HT1080 (cell line): ENCODE results near the gene CFAP90. TPM values are rescaled to one million over a fixed set of nuclear protein-coding genes. Genes with fewer than 3 reads are reported as not detected.

ENCODE experiments used
- DNase-seq: peaks from one replicate; pipeline ENCODE4 v3.0.0-alpha.2; 2015; ENCODE audit warnings: low read depth
- polyA plus RNA-seq, 2 experiments: library from polyadenylated mRNA; depleted of rRNA; stranded (reverse); fragments of >200 nt; gene quantifications; 2 replicates each; pipeline ENCODE4 v1.2.3, GENCODE V29; 2015
- total RNA-seq: library from RNA; depleted of rRNA; stranded (reverse); fragments of >200 nt; shearing (Covaris generic); gene quantifications from 2 replicates; pipeline ENCODE4 v1.2.3, GENCODE V29; 2014; rRNA removed

The CFAP90 gene
- not detected in 2 replicates for total RNA-seq
- polyA plus RNA-seq (2015; cell fraction: cytosol; rRNA removed): not detected in 2 replicates
- polyA plus RNA-seq (2015; cell fraction: nucleus; rRNA removed): not detected in 2 replicates

GRCh38 chr5:7850395-7851239 is at the start of gene CFAP90:
Gene CFAP90 (minus strand): TSS chr5:7851133. CDS start chr5:7851021, 112 bp downstream.
- no peak for DNase-seq

GRCh38 chr5:7897014-7897600 is 46.2 kb upstream of the CFAP90 start:
- peak; percentile 81 for DNase-seq

GRCh38 chr5:7894860-7895259 is 43.9 kb upstream of the CFAP90 start:
- DNase-seq: no peak

- DNase-seq: no peak
Measured at GRCh38 chr5:7894439-7894838, 43.5 kb upstream of the CFAP90 start.

- DNase-seq: no peak
Measured at GRCh38 chr5:7888901-7889300, 38.0 kb upstream of the CFAP90 start.

- peak; percentile 30 for DNase-seq
Measured at GRCh38 chr5:7886849-7887475, 36.0 kb upstream of the CFAP90 start.

GRCh38 chr5:7884491-7885267 is 33.7 kb upstream of the CFAP90 start:
- no peak for DNase-seq

- no peak for DNase-seq
Measured at GRCh38 chr5:7882926-7883325, 32.0 kb upstream of the CFAP90 start.

- DNase-seq: no peak
Measured at GRCh38 chr5:7881816-7882215, 30.9 kb upstream of the CFAP90 start.

- no peak for DNase-seq
Measured at GRCh38 chr5:7881091-7881490, 30.2 kb upstream of the CFAP90 start.

- DNase-seq: no peak
Measured at GRCh38 chr5:7878381-7878873, 27.5 kb upstream of the CFAP90 start.

- no peak for DNase-seq
Measured at GRCh38 chr5:7877851-7878250, 26.9 kb upstream of the CFAP90 start.

- peak; percentile 68 for DNase-seq
Measured at GRCh38 chr5:7876867-7877266, 25.9 kb upstream of the CFAP90 start.

GRCh38 chr5:7875151-7875550 is 24.2 kb upstream of the CFAP90 start:
- DNase-seq: no peak

- DNase-seq: no peak
Measured at GRCh38 chr5:7874639-7875038, 23.7 kb upstream of the CFAP90 start.

GRCh38 chr5:7873216-7873615 is 22.3 kb upstream of the CFAP90 start:
- DNase-seq: no peak

- DNase-seq: no peak
Measured at GRCh38 chr5:7872517-7873130, 21.7 kb upstream of the CFAP90 start.

GRCh38 chr5:7871653-7872052 is 20.7 kb upstream of the CFAP90 start:
- DNase-seq: no peak

- no peak for DNase-seq
Measured at GRCh38 chr5:7869474-7870136, 18.7 kb upstream of the CFAP90 start.

- peak; percentile 92 for DNase-seq
Measured at GRCh38 chr5:7868773-7869473, 18.0 kb upstream of the CFAP90 start, which contains the start of the genes FASTKD3 and MTRR. Gene FASTKD3 (minus strand): TSS chr5:7869031. CDS start chr5:7868083, 948 bp downstream. Gene MTRR (plus strand): TSS chr5:7869148. CDS start chr5:7870795, 1,647 bp downstream.
